Thymus (tissue), 11 donors: ENCODE measurements around the gene SNX30. TPM values are rescaled to one million over a fixed set of nuclear protein-coding genes. Genes with fewer than 3 reads are reported as not detected.
A peak's percentile ranks its signal among the peaks of the same experiment; 100 is the strongest.

Experiments used
- DNase-seq, 9 donors: peaks; one replicate each; pipeline ENCODE4 v3.0.0-alpha.2; 2013; ENCODE audit warnings: low spot score in 9 of 9, low read depth in 6 of 9, missing footprints in 1 of 9
- H3K27ac ChIP-seq, 2 donors: one replicate each; pipeline ENCODE4 v1.5.1; 2013; ENCODE audit warnings: control low read depth in 1 of 2, low read depth in 1 of 2, low read length in 1 of 2, mild to moderate bottlenecking in 1 of 2, moderate library complexity in 1 of 2
- H3K27me3 ChIP-seq, 2 donors: one replicate each; pipeline ENCODE4 v1.5.1; 2013; ENCODE audit warnings: low read length in 1 of 2; ENCODE audit not compliant: control insufficient read depth in 2 of 2, insufficient read depth in 1 of 2
- H3K36me3 ChIP-seq, 2 donors: one replicate each; pipeline ENCODE4 v1.5.1; 2013; ENCODE audit warnings: low read length in 1 of 2, mild to moderate bottlenecking in 1 of 2, moderate library complexity in 1 of 2; ENCODE audit not compliant: control insufficient read depth in 2 of 2, insufficient read depth in 2 of 2
- H3K4me1 ChIP-seq, 2 donors: one replicate each; pipeline ENCODE4 v1.5.1; 2013; ENCODE audit warnings: low read length in 2 of 2; ENCODE audit not compliant: control insufficient read depth in 2 of 2, insufficient read depth in 2 of 2
- H3K4me3 ChIP-seq, 2 donors: one replicate each; pipeline ENCODE4 v1.5.1; 2013; ENCODE audit warnings: low read length in 2 of 2, control low read depth in 1 of 2, mild to moderate bottlenecking in 1 of 2
- H3K9me3 ChIP-seq, 2 donors: one replicate each; pipeline ENCODE4 v1.5.1; 2013; ENCODE audit warnings: low read length in 1 of 2, mild to moderate bottlenecking in 1 of 2; ENCODE audit not compliant: control insufficient read depth in 2 of 2, insufficient read depth in 1 of 2
- WGBS: extraction: QIAGEN DNeasy Blood & Tissue Kit; methylation state at CpG from one replicate; pipeline ENCODE4 v1.1.7; 2013; 5-methylcytosine and 5-hydroxymethylcytosine counted together
- polyA plus RNA-seq: library from polyadenylated mRNA; stranded (reverse); fragments of 200-250 nt; gene quantifications from one replicate; pipeline ENCODE4 v1.2.3, GENCODE V29; 2013
- total RNA-seq: library from RNA; stranded (reverse); fragments of 120-200 nt; gene quantifications from one replicate; pipeline ENCODE4 v1.2.4, GENCODE V29; 2013
- donor health status: healthy.

Gene SNX30
- total and polyA plus RNA-seq, 2 donors, result 4.2 to 4.8 TPM

DNA sequence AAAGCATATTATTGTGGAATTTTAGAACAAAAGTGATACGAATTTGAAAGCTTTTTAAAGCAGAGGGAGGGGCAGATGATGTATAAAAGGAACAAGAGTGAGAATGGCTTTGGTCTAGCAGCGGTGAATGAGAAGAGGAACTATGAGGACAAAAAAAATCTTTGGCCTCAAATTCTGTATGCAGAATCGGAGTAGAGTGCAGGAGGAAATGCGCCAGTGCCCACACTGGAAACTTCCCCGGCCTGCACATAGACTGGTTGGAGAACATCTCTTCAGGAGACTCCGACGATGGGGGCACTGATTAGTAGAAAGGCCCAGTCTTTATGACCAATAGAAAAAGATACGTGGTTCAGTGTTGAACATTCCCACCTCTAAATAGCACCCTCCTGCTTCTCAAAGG, 88.8 kb downstream of the SNX30 start:
- Histone ChIP-seq H3K27ac (no peak overlapping the region), H3K36me3 (no peaks in the 10 kb centered on the region), H3K4me1 (no peaks in the 10 kb centered on the region), H3K27me3 (no peaks in the 10 kb centered on the region), H3K9me3 (no peaks in the 10 kb centered on the region), H3K4me3 (no peak overlapping the region)
- 88% methylated on average over 8 of the region's 8 CpGs for WGBS
- DNase-seq, result no peak

DNA sequence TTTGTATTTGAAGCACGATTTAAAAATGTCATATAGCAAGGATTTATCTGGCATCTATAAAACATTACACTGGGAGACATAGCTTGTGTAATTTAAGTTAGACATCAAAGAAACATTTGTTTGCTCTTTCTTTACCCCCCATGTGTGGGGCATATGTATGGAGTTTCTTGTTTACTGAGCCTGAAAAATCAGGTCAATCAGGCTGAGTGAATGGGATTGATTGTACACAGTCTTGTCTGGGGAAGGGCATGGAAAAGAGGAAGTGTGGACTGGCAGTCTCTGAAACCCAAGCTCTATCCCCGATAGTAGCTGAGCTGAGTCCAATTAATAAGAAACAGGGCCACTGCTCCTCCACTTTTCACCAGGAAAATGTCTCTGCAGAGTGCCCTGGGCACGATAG, 90.7 kb downstream of the SNX30 start:
- Histone ChIP-seq H3K27me3 (no peaks in the 10 kb centered on the region), H3K4me3 (no peak overlapping the region), H3K4me1 (no peaks in the 10 kb centered on the region), H3K27ac (no peak overlapping the region), H3K36me3 (no peaks in the 10 kb centered on the region), H3K9me3 (no peaks in the 10 kb centered on the region)
- 96% methylated on average over 3 of the region's 3 CpGs for WGBS
- DNase-seq, result no peak

DNA sequence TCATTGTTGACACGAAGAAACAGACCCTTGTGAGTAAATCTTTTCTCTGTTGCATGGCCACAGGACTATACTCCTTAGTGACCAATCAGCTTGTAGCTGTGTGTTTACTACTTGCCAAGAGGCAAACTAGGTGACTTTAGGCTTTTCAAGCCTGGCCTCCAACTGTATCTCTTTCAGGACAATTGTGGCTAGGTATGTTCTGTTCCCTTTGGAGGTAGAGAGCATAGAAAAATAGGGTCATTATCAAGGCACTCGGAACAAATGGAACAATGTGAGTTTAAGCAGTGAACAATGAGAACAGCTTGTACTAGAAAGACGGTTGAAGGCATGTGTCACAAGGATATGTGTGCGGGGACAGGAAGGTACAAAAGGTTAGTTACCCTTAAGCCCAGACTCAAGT, 92.0 kb downstream of the SNX30 start:
- Histone ChIP-seq H3K4me3 (no peak overlapping the region), H3K9me3 (no peaks in the 10 kb centered on the region), H3K36me3 (no peaks in the 10 kb centered on the region), H3K27me3 (no peaks in the 10 kb centered on the region), H3K4me1 (no peaks in the 10 kb centered on the region), H3K27ac (no peak overlapping the region)
- no peak for DNase-seq
- 86% methylated on average over 4 of the region's 4 CpGs for WGBS

DNA sequence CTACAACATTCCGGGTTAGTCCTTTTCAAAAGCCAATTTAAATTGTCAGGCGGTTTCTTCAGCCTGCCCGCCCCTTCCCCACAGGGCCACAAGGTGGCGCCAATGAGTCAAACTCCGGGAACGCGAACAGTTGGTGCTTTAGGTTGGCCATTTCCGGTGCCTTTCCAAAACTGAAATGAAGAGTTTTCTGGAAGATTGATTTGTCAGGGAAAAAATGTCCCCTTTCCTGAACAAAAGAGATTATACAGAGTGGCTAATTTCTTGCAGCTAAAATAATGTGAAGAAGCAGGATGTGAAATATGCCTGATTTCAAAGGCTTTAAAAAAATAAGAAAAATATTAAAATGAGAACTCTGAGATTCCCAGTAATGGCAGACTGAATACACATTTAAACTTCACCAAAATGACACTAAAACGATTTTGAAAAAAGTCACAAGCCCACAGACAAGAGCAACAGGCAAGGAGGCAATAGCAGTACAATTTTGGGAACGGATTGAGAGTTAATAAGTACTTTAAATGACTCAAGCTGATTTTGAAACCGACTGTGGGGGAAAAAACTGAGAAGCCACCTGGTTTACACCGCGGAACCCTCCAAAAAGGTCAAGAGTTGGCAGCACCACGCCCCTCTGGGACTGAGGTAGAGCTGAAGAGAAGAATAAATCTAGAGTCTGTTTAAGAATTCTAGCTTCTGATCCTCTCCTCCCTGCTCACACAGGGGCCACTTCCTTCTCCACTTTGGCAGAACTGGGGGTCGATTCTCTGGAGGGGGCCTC, 94.4 kb downstream of the SNX30 start:
- H3K4me1 ChIP-seq, result no peaks in the 10 kb centered on the region
- peak; percentile 42 to 82 (median 64) for DNase-seq
- 36% methylated on average over 15 of the region's 15 CpGs for WGBS
- H3K27me3 ChIP-seq, result no peaks in the 10 kb centered on the region
- no peak overlapping the region for H3K4me3 ChIP-seq
- no peaks in the 10 kb centered on the region for H3K9me3 ChIP-seq
- no peak overlapping the region for H3K27ac ChIP-seq
- no peaks in the 10 kb centered on the region for H3K36me3 ChIP-seq

DNA sequence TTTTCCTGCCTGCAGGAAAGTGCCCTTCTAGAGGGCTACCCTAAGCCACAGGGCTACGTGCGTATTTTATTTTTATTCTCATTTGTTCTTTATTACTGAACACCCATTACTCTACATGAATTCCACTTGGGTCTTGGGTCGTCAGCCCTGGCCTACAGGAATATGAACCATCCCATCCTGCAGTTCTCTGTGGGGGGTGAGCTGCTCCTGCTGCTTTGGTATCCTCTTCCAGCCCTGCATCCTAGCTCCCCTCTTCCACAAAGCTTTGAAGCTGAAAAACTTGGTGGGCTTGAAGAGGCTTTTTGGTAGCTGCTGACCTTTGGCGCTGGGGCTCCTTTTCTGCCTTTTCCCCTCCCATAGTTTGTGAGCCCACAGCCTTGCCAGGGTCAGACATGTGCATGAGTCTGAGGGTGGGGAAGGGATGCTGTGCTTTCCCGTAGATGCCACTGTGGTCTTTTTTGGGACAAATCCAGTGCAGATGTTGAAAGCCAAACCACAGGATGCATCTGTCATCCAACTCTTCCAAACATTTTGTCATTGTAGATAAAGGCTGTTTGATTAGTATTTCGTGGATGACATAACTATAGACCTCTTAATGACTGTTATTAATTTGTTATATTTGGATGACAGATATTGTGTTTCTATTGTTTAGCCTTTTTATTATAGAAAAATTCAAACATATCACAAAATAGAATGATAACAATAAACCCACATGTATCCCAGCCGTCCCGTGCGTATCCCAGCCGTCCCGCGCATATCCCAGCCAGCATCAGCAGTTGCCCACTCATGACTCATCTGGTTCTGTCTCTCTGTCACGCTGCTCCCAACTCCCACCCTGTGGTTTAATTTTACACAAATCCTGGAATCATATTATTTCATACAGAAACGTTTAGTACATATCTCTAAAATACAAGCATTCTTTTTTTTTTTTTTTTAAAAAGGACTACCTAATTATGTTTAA, 96.2 kb downstream of the SNX30 start:
- WGBS, result 89% methylated on average over 14 of the region's 14 CpGs
- no peak overlapping the region for H3K27ac ChIP-seq
- H3K4me3 ChIP-seq, result no peak overlapping the region
- H3K36me3 ChIP-seq, result no peaks in the 10 kb centered on the region
- no peaks in the 10 kb centered on the region for H3K4me1 ChIP-seq
- H3K27me3 ChIP-seq, result no peaks in the 10 kb centered on the region
- no peaks in the 10 kb centered on the region for H3K9me3 ChIP-seq
- no peak for DNase-seq

DNA sequence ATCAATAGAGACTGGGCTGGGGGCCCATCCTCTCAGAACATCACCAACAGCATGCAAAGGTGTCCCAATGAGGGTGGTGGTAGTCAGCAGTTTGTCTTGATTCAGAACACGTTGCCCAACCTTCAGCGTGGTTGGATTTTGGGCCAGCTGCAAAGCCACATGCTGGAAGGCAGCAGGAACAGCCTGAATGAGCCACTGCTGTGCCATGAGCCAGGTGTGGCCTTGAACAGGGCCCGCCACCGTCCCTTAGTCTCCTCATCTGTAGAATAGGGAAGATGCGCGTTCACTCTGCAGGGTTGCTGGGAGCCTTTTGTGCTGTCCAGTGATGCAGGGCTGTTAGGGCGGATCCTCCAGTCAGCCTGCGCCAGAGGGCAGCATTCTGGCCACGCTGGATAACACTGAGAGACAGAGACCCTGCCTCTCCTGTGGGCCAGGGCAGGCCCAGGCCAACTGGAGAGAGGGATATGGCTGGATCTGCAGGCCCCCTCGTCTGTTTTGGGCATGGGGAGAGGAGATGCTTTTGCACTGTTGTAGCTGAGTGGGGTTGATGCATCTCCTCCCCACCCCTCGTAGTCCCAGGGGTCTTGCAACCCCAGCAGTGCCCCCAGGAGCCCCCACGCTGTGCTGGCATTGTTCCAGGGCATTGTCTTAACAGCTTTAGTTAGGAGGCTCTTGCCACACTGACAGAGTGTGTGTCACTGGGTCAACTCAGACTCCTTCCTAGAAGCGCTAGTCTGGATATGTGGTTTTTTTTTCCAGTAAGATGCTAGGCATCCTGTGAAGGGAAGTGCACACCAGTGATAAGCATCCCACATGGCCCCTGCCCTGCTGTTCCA, 98.0 kb downstream of the SNX30 start:
- WGBS, result 94% methylated on average over 13 of the region's 13 CpGs
- H3K9me3 ChIP-seq, result no peaks in the 10 kb centered on the region
- no peak for DNase-seq
- H3K36me3 ChIP-seq, result no peaks in the 10 kb centered on the region
- peaks cover 0 to 5% of the 10 kb centered on the region in 2 donors for H3K4me1 ChIP-seq
- no peaks in the 10 kb centered on the region for H3K27me3 ChIP-seq
- no peak overlapping the region for H3K27ac ChIP-seq
- H3K4me3 ChIP-seq, result no peak overlapping the region

DNA sequence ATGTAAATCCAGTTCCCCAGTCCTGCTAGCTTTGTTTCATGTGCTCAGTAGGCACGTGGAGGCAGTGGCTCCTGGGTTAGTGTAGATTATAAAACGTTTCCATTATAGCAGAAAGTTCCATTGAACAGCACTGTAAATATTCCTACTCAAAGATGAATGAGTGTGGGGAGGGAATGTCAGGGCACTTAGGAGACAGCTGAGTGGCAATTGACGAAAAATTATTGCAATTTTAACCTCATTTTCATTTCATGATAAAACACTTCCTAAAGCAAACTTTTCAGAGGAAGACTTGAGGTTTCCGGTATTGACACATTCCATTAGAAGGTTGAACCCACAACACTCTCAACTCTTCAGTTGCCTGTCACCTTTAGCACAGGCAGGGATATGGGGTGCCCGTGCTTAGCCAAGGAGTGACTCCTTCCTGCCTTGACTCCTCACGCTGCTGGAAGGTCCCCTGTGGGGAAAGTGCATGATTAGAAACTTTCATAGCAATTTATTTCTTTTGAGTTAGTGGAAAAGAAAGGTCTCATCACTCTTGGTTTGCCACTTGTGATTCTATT, 98.9 kb downstream of the SNX30 start:
- Histone ChIP-seq H3K27ac (no peak overlapping the region), H3K36me3 (no peaks in the 10 kb centered on the region)

DNA sequence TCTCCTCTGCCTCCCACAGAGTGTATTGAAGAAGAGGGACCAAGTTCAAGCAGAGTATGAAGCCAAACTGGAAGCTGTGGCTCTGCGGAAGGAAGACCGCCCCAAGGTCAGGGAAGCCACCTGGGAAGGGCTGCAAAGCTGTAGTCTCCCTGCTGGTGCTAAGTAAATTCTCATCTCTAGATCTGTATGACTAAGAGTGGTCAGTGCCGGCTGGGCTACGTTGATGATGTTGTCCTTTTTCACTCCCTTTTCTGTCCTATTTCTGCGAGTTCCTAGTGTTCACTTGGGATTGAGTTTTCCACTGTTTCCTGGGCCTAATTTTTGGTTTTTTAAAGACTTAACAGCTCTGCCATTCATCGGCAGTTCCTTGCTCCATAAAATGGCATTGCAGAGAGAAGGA, 100.3 kb downstream of the SNX30 start:
- no peak overlapping the region for H3K4me3 ChIP-seq
- no peaks in the 10 kb centered on the region for H3K36me3 ChIP-seq
- no peaks in the 10 kb centered on the region for H3K9me3 ChIP-seq
- no peaks in the 10 kb centered on the region for H3K27me3 ChIP-seq
- WGBS, result 98% methylated on average over 6 of the region's 6 CpGs
- no peak overlapping the region for H3K27ac ChIP-seq
- H3K4me1 ChIP-seq, result peaks cover 0 to 12% of the 10 kb centered on the region in 2 donors
- no peak for DNase-seq

More for the DNA sequence above, 98.9 kb downstream of the SNX30 start:
- 79% methylated on average over 6 of the region's 6 CpGs for WGBS
- H3K9me3 ChIP-seq, result no peaks in the 10 kb centered on the region
- peaks cover 0 to 12% of the 10 kb centered on the region in 2 donors for H3K4me1 ChIP-seq
- DNase-seq, result no peak
- H3K27me3 ChIP-seq, result no peaks in the 10 kb centered on the region
- H3K4me3 ChIP-seq, result no peak overlapping the region
